GM12801 (cell line): ENCODE results near the gene PKNOX1.

Source experiments
- CTCF ChIP-seq: IDR thresholded peaks from one replicate; pipeline ENCODE4 v1.5.1; 2011; ENCODE audit warnings: control low read depth; ENCODE audit not compliant: insufficient read length; ENCODE audit errors: extremely low read depth

Gene PKNOX1

DNA sequence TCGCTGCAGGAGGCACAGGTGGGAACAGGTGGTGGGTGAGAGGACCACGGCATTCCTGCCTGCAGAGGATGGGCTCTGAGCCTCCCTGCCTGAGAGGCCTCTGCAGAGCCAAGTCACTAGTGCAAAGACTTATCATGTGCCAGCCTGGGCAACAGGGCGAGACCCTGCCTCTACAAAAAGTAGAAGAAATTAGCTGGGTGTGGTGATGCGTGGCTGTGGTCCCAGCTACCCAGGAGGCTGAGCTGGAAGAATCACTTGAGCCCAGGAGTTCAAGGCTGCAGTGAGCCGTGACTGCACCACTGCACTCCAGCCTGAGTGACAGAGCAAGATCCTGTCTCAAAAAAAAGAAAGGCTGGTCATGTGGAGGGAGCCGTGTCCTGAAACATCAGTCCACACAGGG is 46.4 kb downstream of the PKNOX1 start:
- TF ChIP-seq CTCF: no peak

DNA sequence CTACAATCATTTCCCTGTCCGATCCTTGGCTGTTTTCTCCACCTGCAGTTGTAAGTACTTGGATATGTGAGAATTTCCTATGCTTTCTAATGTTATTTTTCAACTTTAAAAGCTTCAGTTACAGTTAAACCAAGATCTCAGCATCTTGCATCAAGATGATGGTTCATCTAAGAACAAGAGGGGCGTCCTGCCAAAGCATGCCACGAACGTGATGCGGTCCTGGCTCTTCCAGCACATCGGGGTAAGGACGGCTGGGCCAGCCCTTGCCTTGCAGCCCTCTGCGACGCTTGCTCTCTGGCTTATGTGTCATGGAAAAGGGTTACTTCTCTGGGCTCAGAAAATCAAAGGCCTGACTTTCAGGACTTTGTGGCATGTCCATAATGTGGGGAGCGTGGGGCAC is 46.8 kb downstream of the PKNOX1 start:
- TF ChIP-seq CTCF: no peak

- no peak for TF ChIP-seq CTCF
Observed at GRCh38 chr21:43021756-43022600, 47.6 kb downstream of the PKNOX1 start.

DNA sequence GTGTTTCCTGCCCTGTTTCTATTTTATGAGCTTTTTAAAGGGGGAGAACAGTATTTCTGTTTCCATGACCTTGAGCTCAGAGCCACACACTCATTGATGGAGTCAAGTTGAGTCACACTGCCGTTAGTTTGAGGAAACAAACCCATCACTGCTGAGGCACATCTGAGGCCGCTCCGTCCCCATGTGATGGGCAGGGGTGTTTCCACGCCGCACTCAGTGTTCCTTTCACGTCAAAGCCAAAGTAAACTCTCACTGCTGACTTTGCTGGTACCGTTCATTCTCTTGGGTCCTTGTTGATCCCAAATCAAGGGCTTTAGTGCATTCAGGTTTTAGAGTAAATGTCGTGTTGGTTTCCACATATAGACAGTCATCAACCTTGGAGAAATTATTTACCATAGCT is 48.8 kb downstream of the PKNOX1 start:
- no peak for TF ChIP-seq CTCF

DNA sequence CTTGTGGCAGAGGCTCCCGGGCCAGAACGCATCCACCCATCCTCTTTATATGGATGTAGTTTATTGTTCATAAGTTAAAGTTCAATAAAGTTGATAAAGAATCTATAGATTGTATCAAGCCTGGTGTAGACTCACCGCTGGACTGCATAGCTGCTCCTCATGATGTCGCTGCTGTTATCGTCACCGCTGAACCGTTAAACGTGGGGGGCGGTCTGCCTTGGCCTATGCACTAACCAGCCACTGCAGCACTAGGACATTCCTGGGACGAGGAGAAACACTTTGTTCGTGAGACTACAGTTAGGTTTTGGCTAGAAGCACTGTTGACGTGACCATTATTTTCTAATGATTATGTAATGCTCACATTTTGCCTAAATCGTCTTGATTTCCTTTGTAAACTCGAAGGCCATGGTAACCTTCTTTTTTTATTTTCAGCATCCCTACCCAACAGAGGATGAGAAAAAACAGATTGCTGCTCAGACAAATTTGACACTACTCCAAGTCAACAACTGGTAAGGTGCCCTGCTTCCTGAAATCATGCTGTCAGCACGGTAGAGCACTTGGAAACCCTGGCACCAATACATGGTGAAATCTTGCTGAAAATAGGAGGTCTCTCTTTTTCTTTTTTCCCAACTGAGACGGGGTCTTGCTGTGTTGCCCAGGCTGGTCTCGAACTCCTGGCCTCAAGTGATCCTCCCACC is 50.2 kb downstream of the PKNOX1 start:
- TF ChIP-seq CTCF: no peak

DNA sequence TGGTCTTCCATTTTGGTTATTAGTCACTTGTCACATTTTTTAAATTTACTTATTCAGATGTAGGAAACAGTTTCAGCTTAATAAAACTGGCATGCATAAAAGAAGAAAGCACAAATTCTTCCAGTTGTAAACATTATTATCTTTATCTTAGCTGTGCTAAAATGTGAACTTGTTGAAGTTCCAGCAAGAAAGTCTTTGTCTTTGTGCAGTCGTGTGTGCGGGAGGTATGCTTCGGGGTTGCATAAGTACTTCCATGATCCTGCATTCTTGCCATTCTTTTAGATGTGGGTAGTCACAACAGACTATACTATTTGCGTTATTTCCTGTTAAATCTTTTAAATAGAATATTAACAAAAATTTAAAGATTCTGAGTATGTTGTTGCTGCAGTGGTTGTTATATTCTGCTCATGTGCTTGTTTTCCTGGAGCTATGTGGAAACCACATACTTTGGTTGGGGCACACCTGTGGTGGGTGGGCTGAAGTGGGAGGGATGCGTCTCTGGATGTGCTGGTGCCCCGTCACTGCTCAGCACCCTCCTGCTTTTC is 51.3 kb downstream of the PKNOX1 start:
- no peak for TF ChIP-seq CTCF

DNA sequence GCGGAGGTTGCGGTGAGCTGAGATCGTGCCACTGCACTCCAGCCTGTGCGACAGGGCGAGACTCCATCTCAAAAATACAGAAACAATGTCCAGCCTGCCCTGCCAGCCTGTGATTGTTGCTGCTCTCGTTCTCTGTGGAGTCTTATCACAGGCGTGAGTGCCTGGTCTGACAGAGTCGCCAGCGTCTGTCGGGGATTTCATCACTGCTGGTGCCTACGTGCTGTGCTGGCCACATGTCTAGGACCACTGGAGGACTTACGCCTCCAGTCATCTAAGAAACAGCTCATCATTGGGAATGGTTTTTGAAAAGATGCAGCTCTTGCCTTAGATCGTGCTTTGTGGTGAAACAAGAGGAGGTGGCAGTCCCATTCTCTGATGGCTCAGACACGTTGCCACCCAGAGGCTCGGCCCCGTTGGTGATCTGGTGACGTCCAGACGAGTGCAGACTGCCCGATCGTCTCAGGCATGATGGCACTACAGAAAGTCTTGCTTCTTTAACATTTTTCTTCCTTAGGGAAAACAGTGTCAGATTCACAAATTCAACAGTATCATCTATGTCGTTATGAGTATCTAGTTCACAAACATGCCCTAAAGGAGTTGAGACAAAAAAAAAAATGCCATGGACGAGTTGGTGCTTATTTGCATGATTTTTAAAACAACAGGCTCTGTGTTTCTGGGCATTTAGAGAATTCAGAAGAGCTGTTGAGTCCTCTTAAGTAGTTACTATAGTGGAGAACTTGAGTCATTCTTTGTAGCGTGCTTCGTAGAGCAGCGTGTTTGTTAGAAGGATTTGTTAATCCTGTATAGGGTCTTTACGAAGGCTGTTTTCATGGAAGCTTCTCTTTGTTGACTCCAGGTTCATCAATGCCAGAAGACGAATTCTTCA is 53.7 kb downstream of the PKNOX1 start:
- no peak for TF ChIP-seq CTCF
